H9 (cell line): ENCODE data around the gene FAM216A. TPM values are rescaled to one million over a fixed set of nuclear protein-coding genes. Genes with fewer than 3 reads are reported as not detected.
"Not testable (repeated sequence)": the region's sequence is repeated elsewhere in the genome, so short reads cannot be mapped to it uniquely, and the experiment has no call there.

ENCODE experiments used
- DNase-seq: peaks from one replicate; pipeline ENCODE4 v3.0.0-alpha.2; 2017
- H2AFZ ChIP-seq: one replicate; pipeline ENCODE4 v1.6.1; 2013; ENCODE audit warnings: mild to moderate bottlenecking, low read length, control low read depth, moderate library complexity
- H2AK5ac ChIP-seq: 2 replicates; pipeline ENCODE4 v1.6.1; 2013; ENCODE audit warnings: low read length, control low read depth, mixed read lengths; ENCODE audit not compliant: insufficient read length
- H2BK120ac ChIP-seq: one replicate; pipeline ENCODE4 v1.6.1; 2013; ENCODE audit warnings: low read depth, mild to moderate bottlenecking, low read length, control low read depth, inconsistent platforms; ENCODE audit not compliant: poor library complexity, severe bottlenecking
- H2BK12ac ChIP-seq: 2 replicates; pipeline ENCODE4 v1.6.1; 2013; ENCODE audit warnings: low read length, control low read depth, mixed read lengths, low read depth; ENCODE audit not compliant: insufficient read length
- H2BK15ac ChIP-seq: 2 replicates; pipeline ENCODE4 v1.6.1; 2013; ENCODE audit warnings: low read depth, low read length, control low read depth
- H2BK20ac ChIP-seq: one replicate; pipeline ENCODE4 v1.6.1; 2013; ENCODE audit warnings: low read depth, mild to moderate bottlenecking, low read length, control low read depth, inconsistent platforms; ENCODE audit not compliant: poor library complexity, severe bottlenecking
- H2BK5ac ChIP-seq: 2 replicates; pipeline ENCODE4 v1.6.1; 2013; ENCODE audit warnings: low read length, control low read depth, mixed read lengths; ENCODE audit not compliant: insufficient read length
- H3K14ac ChIP-seq: 2 replicates; pipeline ENCODE4 v1.6.1; 2013; ENCODE audit warnings: low read length, control low read depth; ENCODE audit not compliant: insufficient read depth
- H3K18ac ChIP-seq: 2 replicates; pipeline ENCODE4 v1.6.1; 2013; ENCODE audit warnings: low read depth, mild to moderate bottlenecking, mixed read lengths, low read length, control low read depth; ENCODE audit not compliant: insufficient read length
- H3K23ac ChIP-seq: 2 replicates; pipeline ENCODE4 v1.6.1; 2013; ENCODE audit warnings: low read length, control low read depth, mixed read lengths, low read depth; ENCODE audit not compliant: insufficient read length
- H3K23me2 ChIP-seq: 2 replicates; pipeline ENCODE4 v1.6.1; 2013; ENCODE audit warnings: low read depth, mild to moderate bottlenecking, mixed read lengths, low read length, control low read depth; ENCODE audit not compliant: insufficient read length, poor library complexity, severe bottlenecking
- H3K27ac ChIP-seq: 2 replicates; pipeline ENCODE4 v1.5.1; 2013; ENCODE audit warnings: low read length, control low read depth, mixed read lengths, low read depth; ENCODE audit not compliant: insufficient read length
- H3K27me3 ChIP-seq: 2 replicates; pipeline ENCODE4 v1.6.1; 2013; ENCODE audit warnings: low read length, control low read depth, inconsistent platforms; ENCODE audit not compliant: insufficient read depth
- H3K4ac ChIP-seq: 2 replicates; pipeline ENCODE4 v1.6.1; 2013; ENCODE audit warnings: low read depth, mild to moderate bottlenecking, control low read depth, inconsistent platforms, low read length, moderate library complexity
- H3K4me1 ChIP-seq: 2 replicates; pipeline ENCODE4 v1.6.1; 2013; ENCODE audit warnings: low read length, control low read depth, inconsistent platforms; ENCODE audit not compliant: insufficient read depth
- H3K4me2 ChIP-seq: 2 replicates; pipeline ENCODE4 v1.6.1; 2013; ENCODE audit warnings: low read length, control low read depth, mixed read lengths; ENCODE audit not compliant: insufficient read length, insufficient read depth
- H3K56ac ChIP-seq: 2 replicates; pipeline ENCODE4 v1.6.1; 2013; ENCODE audit warnings: low read depth, mild to moderate bottlenecking, mixed read lengths, low read length, control low read depth; ENCODE audit not compliant: insufficient read length
- H3K79me1 ChIP-seq: 2 replicates; pipeline ENCODE4 v1.6.1; 2013; ENCODE audit warnings: low read depth, mild to moderate bottlenecking, moderate library complexity, low read length, control low read depth, inconsistent platforms; ENCODE audit not compliant: insufficient read depth, poor library complexity, severe bottlenecking
- H3K79me2 ChIP-seq: 2 replicates; pipeline ENCODE4 v1.6.1; 2013; ENCODE audit warnings: low read length, control low read depth, inconsistent platforms; ENCODE audit not compliant: insufficient read depth
- H3K9ac ChIP-seq: 2 replicates; pipeline ENCODE4 v1.6.1; 2013; ENCODE audit warnings: low read length, control low read depth, mixed read lengths; ENCODE audit not compliant: insufficient read length; ENCODE audit errors: extremely low read depth
- H3K9me3 ChIP-seq: one replicate; pipeline ENCODE4 v1.6.1; 2013; ENCODE audit warnings: low read depth, low read length, inconsistent platforms; ENCODE audit not compliant: control insufficient read depth
- H3T11ph ChIP-seq: one replicate; pipeline ENCODE4 v1.6.1; 2013; ENCODE audit warnings: mild to moderate bottlenecking, low read length, control low read depth, inconsistent platforms
- H4K20me1 ChIP-seq: one replicate; pipeline ENCODE4 v1.6.1; 2013; ENCODE audit not compliant: control insufficient read depth, insufficient read length, insufficient read depth
- H4K5ac ChIP-seq: 2 replicates; pipeline ENCODE4 v1.6.1; 2013; ENCODE audit warnings: low read depth, mild to moderate bottlenecking, mixed read lengths, low read length, control low read depth; ENCODE audit not compliant: insufficient read length
- H4K8ac ChIP-seq: replicated peaks from 2 replicates; pipeline ENCODE4 v1.6.1; 2013; ENCODE audit warnings: low read length, control low read depth, mixed read lengths, low read depth; ENCODE audit not compliant: insufficient read length
- H4K91ac ChIP-seq: 2 replicates; pipeline ENCODE4 v1.6.1; 2013; ENCODE audit warnings: low read depth, mild to moderate bottlenecking, moderate library complexity, mixed read lengths, low read length, control low read depth; ENCODE audit not compliant: insufficient read length
- H3K27ac Mint-ChIP-seq, 3 experiments: 2 replicates in 2 of 3; 3 replicates in 1 of 3; pipeline ENCODE4 v1.8.0; 2020 to 2021; ENCODE audit warnings: mixed read lengths in 3 of 3, mild to moderate bottlenecking in 1 of 3, moderate library complexity in 1 of 3
- H3K27me3 Mint-ChIP-seq: 2 replicates; pipeline ENCODE4 v1.8.0; 2021; ENCODE audit warnings: low read depth, mild to moderate bottlenecking, moderate library complexity, mixed read lengths
- H3K36me3 Mint-ChIP-seq, 3 experiments: 2 replicates in 2 of 3; 3 replicates in 1 of 3; pipeline ENCODE4 v1.8.0; 2020 to 2021; ENCODE audit warnings: low read depth in 3 of 3, mixed read lengths in 3 of 3; ENCODE audit not compliant: insufficient read depth in 1 of 3
- H3K4me1 Mint-ChIP-seq, 2 experiments: 2 replicates each; pipeline ENCODE4 v1.8.0; 2020; ENCODE audit warnings: mixed read lengths in 2 of 2
- H3K4me3 Mint-ChIP-seq, 2 experiments: 2 replicates in 1 of 2; 3 replicates in 1 of 2; pipeline ENCODE4 v1.8.0; 2020 to 2021; ENCODE audit warnings: mild to moderate bottlenecking in 2 of 2, mixed read lengths in 2 of 2, moderate library complexity in 1 of 2
- H3K9me3 Mint-ChIP-seq, 2 experiments: 2 replicates in 1 of 2; 3 replicates in 1 of 2; pipeline ENCODE4 v1.8.0; 2020; ENCODE audit warnings: mild to moderate bottlenecking in 2 of 2, mixed read lengths in 2 of 2, moderate library complexity in 1 of 2
- CTCF ChIP-seq: fragments of 200-600 bp; sonication (generic); conservative IDR thresholded peaks from 3 replicates; pipeline ENCODE4 v1.8.0; 2021; ENCODE audit warnings: antibody characterized with exemption, mild to moderate bottlenecking
- WGBS: extraction: QIAGEN DNeasy Blood & Tissue Kit; methylation state at CpG from one replicate; pipeline ENCODE4 v1.1.7; 2013; ENCODE audit warnings: missing lambda C conversion rate, low lambda C conversion rate, mixed read lengths; ENCODE audit not compliant: insufficient read length; ENCODE audit errors: extremely low coverage; 5-methylcytosine and 5-hydroxymethylcytosine counted together
- long read RNA-seq: library from polyadenylated mRNA; unstranded; transcript quantifications from one replicate; pipeline ENCODE4 v2.0.0, GENCODE V29; 2020
- total RNA-seq: library from RNA; stranded (reverse); gene quantifications from 2 replicates; pipeline ENCODE4 v1.2.1, GENCODE V29; 2021

Gene FAM216A
- 18.1 and 19.8 TPM in 2 replicates for total RNA-seq
- long read RNA-seq, transcript FAM216A-201 (7 exons, 1,582 nt), result major isoform, 56 of 73 reads
- long read RNA-seq, partial matches to known transcripts, result 0 of 73 reads
- long read RNA-seq, other reads (novel, unspliced or antisense), result 17 of 73 reads

GRCh38 chr12:110468214-110469048, at the start of gene FAM216A, which contains the start of gene GPN3:
Gene FAM216A, plus strand, starts transcription at chr12:110468845. Its CDS starts 31 bp downstream, at chr12:110468876.
Gene GPN3, minus strand, starts transcription at chr12:110468257. Its CDS starts 54 bp downstream, at chr12:110468203.
- Histone ChIP-seq H2BK5ac (no peak within 1 kb of the TSS), H2BK12ac (no peak within 1 kb of the TSS), H3K79me2 (peaks cover 12% of the 10 kb centered on the region; the same call in 1 of the 2 replicates), H2BK15ac (no peak within 1 kb of the TSS), H4K8ac (no peak within 1 kb of the TSS), H3K4me2 (peak within 1 kb of the TSS; percentile 95), H2AK5ac (no peak within 1 kb of the TSS), H4K5ac (no peak within 1 kb of the TSS), H3K4ac (no peak within 1 kb of the TSS; the same call in 1 of the 2 replicates), H2BK20ac (no peak within 1 kb of the TSS), H3K9ac (peak within 1 kb of the TSS; percentile 83), H2AFZ (no peak within 1 kb of the TSS), H3K27me3 (no peaks in the 10 kb centered on the region), H4K91ac (no peak within 1 kb of the TSS), H4K20me1 (no peaks in the 10 kb centered on the region), H3K56ac (no peak within 1 kb of the TSS), H3T11ph (no peak within 1 kb of the TSS), H3K79me1 (no peaks in the 10 kb centered on the region), H3K27ac (peak within 1 kb of the TSS; percentile 11), H3K9me3 (no peaks in the 10 kb centered on the region), H3K18ac (peak within 1 kb of the TSS; percentile 84), H3K23ac (no peak within 1 kb of the TSS), H3K4me1 (peaks cover 3% of the 10 kb centered on the region; the same call in 1 of the 2 replicates), H3K23me2 (peaks cover 3% of the 10 kb centered on the region), H2BK120ac (peak within 1 kb of the TSS; percentile 70), H3K14ac (peak within 1 kb of the TSS; percentile 96)
- H3K36me3 Mint-ChIP-seq, result peaks cover 10 to 38% (median 26%) of the 10 kb centered on the region in 3 experiments
- no CpG with 5 or more reads among the region's 78 CpGs for WGBS
- peak within 1 kb of the TSS; percentile 98 to 99 for H3K4me3 Mint-ChIP-seq
- H3K27me3 Mint-ChIP-seq, result no peaks in the 10 kb centered on the region
- no peak for TF ChIP-seq CTCF
- H3K9me3 Mint-ChIP-seq, result peaks cover 0 to 6% of the 10 kb centered on the region in 2 experiments; a peak in 2 of 5 replicates
- peak within 1 kb of the TSS; percentile 98 to 100 (median 100) for H3K27ac Mint-ChIP-seq
- peaks cover 13 to 23% of the 10 kb centered on the region in 2 experiments for H3K4me1 Mint-ChIP-seq
- DNase-seq, result peak; percentile 98

- not testable (repeated sequence) for H3K9me3 Mint-ChIP-seq, H4K20me1 ChIP-seq, H3K27ac Mint-ChIP-seq, DNase-seq, H2AFZ ChIP-seq, H3K9me3 ChIP-seq, H3K23ac ChIP-seq, H4K5ac ChIP-seq, H3K56ac ChIP-seq, H3K79me1 ChIP-seq, H3K23me2 ChIP-seq, H4K8ac ChIP-seq, H2BK12ac ChIP-seq, H3K4ac ChIP-seq, H2AK5ac ChIP-seq, H3K4me1 ChIP-seq, H2BK15ac ChIP-seq, H4K91ac ChIP-seq, H3K36me3 Mint-ChIP-seq, H3K14ac ChIP-seq, H2BK20ac ChIP-seq, H3K18ac ChIP-seq, H3K27ac ChIP-seq, H3T11ph ChIP-seq, H3K4me3 Mint-ChIP-seq, H3K79me2 ChIP-seq, H2BK120ac ChIP-seq, H3K4me2 ChIP-seq, H3K27me3 ChIP-seq, H2BK5ac ChIP-seq, H3K27me3 Mint-ChIP-seq, H3K9ac ChIP-seq
- no CpG with 5 or more reads among the region's 1 CpG for WGBS
- peaks cover 6 to 12% of the 10 kb centered on the region in 2 experiments for H3K4me1 Mint-ChIP-seq
These were observed 48.0 kb upstream of the FAM216A start for GRCh38 chr12:110420644-110421043.
